GM23248 (cell line): ENCODE results near the gene NCOR2. TPM values are rescaled to one million over a fixed set of nuclear protein-coding genes. Genes with fewer than 3 reads are reported as not detected.
A peak's percentile ranks its signal among the peaks of the same experiment; 100 is the strongest.

Experiments
- DNase-seq: peaks from one replicate; pipeline ENCODE4 v3.0.0-alpha.2; 2015
- H2AFZ ChIP-seq: fragments of 200-600 bp; sonication (generic); 2 replicates; pipeline ENCODE4 v1.6.1; 2016; ENCODE audit warnings: antibody characterized with exemption
- H3F3A ChIP-seq: fragments of 200-600 bp; sonication (generic); 2 replicates; pipeline ENCODE4 v1.6.1; 2016; ENCODE audit warnings: mild to moderate bottlenecking, antibody characterized with exemption, mixed run types; ENCODE audit not compliant: insufficient read depth
- H3K27ac ChIP-seq: fragments of 200-600 bp; sonication (generic); 2 replicates; pipeline ENCODE4 v1.5.1; 2016; ENCODE audit warnings: mild to moderate bottlenecking
- H3K27me3 ChIP-seq: fragments of 200-600 bp; sonication (generic); replicated peaks from 2 replicates; pipeline ENCODE4 v1.6.1; 2016; ENCODE audit warnings: mild to moderate bottlenecking; ENCODE audit not compliant: insufficient read depth
- H3K36me3 ChIP-seq: fragments of 200-600 bp; sonication (generic); 2 replicates; pipeline ENCODE4 v1.6.1; 2016; ENCODE audit warnings: low read depth, mild to moderate bottlenecking
- H3K4me1 ChIP-seq: fragments of 200-600 bp; sonication (generic); 2 replicates; pipeline ENCODE4 v1.6.1; 2016; ENCODE audit warnings: mild to moderate bottlenecking; ENCODE audit not compliant: insufficient read depth
- H3K4me2 ChIP-seq: fragments of 200-600 bp; sonication (generic); one replicate; pipeline ENCODE4 v1.6.1; 2016; ENCODE audit warnings: mild to moderate bottlenecking; ENCODE audit not compliant: unreplicated experiment
- H3K4me3 ChIP-seq: fragments of 200-600 bp; sonication (generic); 2 replicates; pipeline ENCODE4 v1.5.1; 2016; ENCODE audit warnings: mild to moderate bottlenecking
- H3K79me2 ChIP-seq: fragments of 200-600 bp; sonication (generic); 2 replicates; pipeline ENCODE4 v1.6.1; 2016; ENCODE audit warnings: mild to moderate bottlenecking; ENCODE audit not compliant: insufficient read depth
- H3K9ac ChIP-seq: fragments of 200-600 bp; sonication (generic); 2 replicates; pipeline ENCODE4 v1.6.1; 2016; ENCODE audit warnings: mild to moderate bottlenecking
- H3K9me2 ChIP-seq: fragments of 200-600 bp; sonication (generic); 2 replicates; pipeline ENCODE4 v1.6.1; 2016; ENCODE audit warnings: mixed run types, mild to moderate bottlenecking, moderate library complexity; ENCODE audit not compliant: insufficient read depth
- H3K9me3 ChIP-seq: fragments of 200-600 bp; sonication (generic); one replicate; pipeline ENCODE4 v1.6.1; 2017; ENCODE audit warnings: low read depth
- H4K20me1 ChIP-seq: fragments of 200-600 bp; sonication (generic); 2 replicates; pipeline ENCODE4 v1.6.0; 2016; ENCODE audit not compliant: insufficient read depth
- EZH2 ChIP-seq: fragments of 200-600 bp; sonication (generic); IDR thresholded peaks from 2 replicates; pipeline ENCODE4 v1.6.1; 2018; ENCODE audit warnings: antibody characterized with exemption, mild to moderate bottlenecking; ENCODE audit not compliant: insufficient read depth, poor library complexity, severe bottlenecking
- EZH2phosphoT487 ChIP-seq: fragments of 200-600 bp; sonication (generic); IDR thresholded peaks from 2 replicates; pipeline ENCODE4 v1.6.1; 2018; ENCODE audit warnings: antibody characterized with exemption, moderate library complexity, mild to moderate bottlenecking, low read depth; ENCODE audit not compliant: insufficient read depth
- WGBS, 2 experiments: methylation state at CpG; one replicate each; pipeline ENCODE4 v1.1.6; 2015 to 2017; ENCODE audit warnings: low lambda C conversion rate in 2 of 2, low coverage in 1 of 2; ENCODE audit errors: missing lambda C conversion rate in 2 of 2; 5-methylcytosine and 5-hydroxymethylcytosine counted together
- in situ Hi-C: fragments of 300-500 bp; cut with MboI; formaldehyde crosslinking; loops from 2 replicates; pipeline ENCODE4 v1.15.0; 2020
- polyA plus RNA-seq: library from polyadenylated mRNA; unstranded; fragments of >200 nt; fragmentation: Nextera tagmentation; extraction: Ambion mirVana; gene quantifications from 2 replicates; pipeline ENCODE4 v1.2.1, GENCODE V29; 2016
- total RNA-seq: library from RNA; depleted of rRNA; stranded (reverse); fragments of >200 nt; shearing (Covaris generic); gene quantifications from 2 replicates; pipeline ENCODE4 v1.2.3, GENCODE V29; 2014

The NCOR2 gene
- total and polyA plus RNA-seq, 2 experiments from 2014 or later, result 37.7 to 43.5 TPM

- Histone ChIP-seq H3K36me3 (no peaks in the 10 kb centered on the region), H3K9ac (no peak overlapping the region), H4K20me1 (peaks cover 4% of the 10 kb centered on the region; the same call in 1 of the 2 replicates), H3F3A (0 out of 2 replicates have a peak, but pooled peaks cover 11% of the 10 kb centered on the region), H3K9me2 (no peaks in the 10 kb centered on the region), H3K4me2 (no peak overlapping the region), H3K27me3 (no peaks in the 10 kb centered on the region), H3K9me3 (no peaks in the 10 kb centered on the region), H3K4me3 (no peak overlapping the region), H2AFZ (no peak overlapping the region), H3K27ac (no peak overlapping the region), H3K79me2 (peaks cover 98% of the 10 kb centered on the region), H3K4me1 (peaks cover 14% of the 10 kb centered on the region)
- no peak for DNase-seq
- in situ Hi-C loops, result no loop called here
- 90% methylated on average over 24 to 25 of the region's 26 CpGs for whole genome bisulfite sequencing, 2 experiments
- TF ChIP-seq EZH2phosphoT487, result no peak
- no peak for TF ChIP-seq EZH2
Observed at GRCh38 chr12:124554429-124555029, 12.9 kb downstream of the NCOR2 start.

- H3K9ac ChIP-seq, result no peak overlapping the region
- WGBS, 2 experiments, result 84 to 88% methylated on average over 18 of the region's 18 CpGs
- H3K4me1 ChIP-seq, result peaks cover 20% of the 10 kb centered on the region
- H3F3A ChIP-seq, result 0 out of 2 replicates have a peak, but pooled peaks cover 8% of the 10 kb centered on the region
- no peak overlapping the region for H3K4me2 ChIP-seq
- TF ChIP-seq EZH2phosphoT487, result no peak
- no peak for TF ChIP-seq EZH2
- no peaks in the 10 kb centered on the region; the same call in 1 of the 2 replicates for H4K20me1 ChIP-seq
- H3K4me3 ChIP-seq, result no peak overlapping the region
- H3K27me3 ChIP-seq, result no peaks in the 10 kb centered on the region
- peaks cover 98% of the 10 kb centered on the region for H3K79me2 ChIP-seq
- H3K27ac ChIP-seq, result no peak overlapping the region
- H3K36me3 ChIP-seq, result no peaks in the 10 kb centered on the region
- H3K9me2 ChIP-seq, result no peaks in the 10 kb centered on the region
- no peak for DNase-seq
- no peaks in the 10 kb centered on the region for H3K9me3 ChIP-seq
- H2AFZ ChIP-seq, result no peak overlapping the region
- in situ Hi-C loops, result no loop called here
Observed at GRCh38 chr12:124553862-124554428, 13.5 kb downstream of the NCOR2 start.

GRCh38 chr12:124551268-124552144 lies 15.9 kb downstream of the NCOR2 start:
- Histone ChIP-seq H3K4me2 (no peak overlapping the region), H4K20me1 (no peaks in the 10 kb centered on the region; the same call in 1 of the 2 replicates), H3F3A (peaks cover 24% of the 10 kb centered on the region; the same call in 1 of the 2 replicates), H3K9me3 (no peaks in the 10 kb centered on the region), H3K27ac (no peak overlapping the region; the same call in 1 of the 2 replicates), H3K4me3 (no peak overlapping the region), H3K79me2 (peaks cover 99% of the 10 kb centered on the region), H3K4me1 (peaks cover 30% of the 10 kb centered on the region), H3K9me2 (no peaks in the 10 kb centered on the region), H3K36me3 (no peaks in the 10 kb centered on the region), H2AFZ (no peak overlapping the region), H3K27me3 (no peaks in the 10 kb centered on the region), H3K9ac (peak overlapping the region; percentile 28; the same call in 1 of the 2 replicates)
- in situ Hi-C loops, result no loop called here
- 39 to 42% methylated on average over 23 to 25 of the region's 25 CpGs for WGBS, 2 experiments
- no peak for TF ChIP-seq EZH2
- no peak for TF ChIP-seq EZH2phosphoT487
- no peak for DNase-seq
